HEK293 (cell line): ENCODE data around the gene LMO1.

Experiments
- CTCF ChIA-PET: fragments of 350-600 bp; formaldehyde crosslinking; extraction: SDS; loops from one replicate; lab custom pipeline; 2021; ENCODE audit warnings: antibody characterized with exemption; lab: Yijun Ruan, JAX
- POLR2A ChIA-PET: fragments of 300-600 bp; formaldehyde crosslinking; extraction: SDS; loops from one replicate; lab custom pipeline; 2020; ENCODE audit warnings: antibody characterized with exemption, inconsistent platforms; lab: Yijun Ruan, JAX
- H3K27ac ChIP-seq: fragments of 200-500 bp; sonication (Bioruptor generic); 2 replicates; pipeline ENCODE4 v1.5.1; 2014; ENCODE audit warnings: low read depth, low read length, control low read depth, inconsistent platforms; ENCODE audit errors: extremely low read depth
- H3K36me3 ChIP-seq, 2 experiments: fragments of 200-500 bp in 1 of 2; sonication (Bioruptor generic) in 1 of 2; 1 replicate in 1 of 2; 2 replicates in 1 of 2; pipeline ENCODE4 v1.5.1; 2014 to 2017; ENCODE audit warnings: inconsistent platforms in 2 of 2, low read length in 2 of 2; ENCODE audit not compliant: control insufficient read depth in 2 of 2, insufficient read depth in 1 of 2
- H3K4me1 ChIP-seq: fragments of 200-500 bp; sonication (Bioruptor generic); 2 replicates; pipeline ENCODE4 v1.5.1; 2014; ENCODE audit warnings: mild to moderate bottlenecking, low read length, inconsistent platforms; ENCODE audit not compliant: control insufficient read depth, insufficient read depth
- H3K4me3 ChIP-seq: 2 replicates; pipeline ENCODE4 v1.5.1; 2011; ENCODE audit warnings: low read depth, mild to moderate bottlenecking, control low read depth, low read length, moderate library complexity
- H3K9me3 ChIP-seq: fragments of 200-500 bp; sonication (Bioruptor generic); 2 replicates; pipeline ENCODE4 v1.5.1; 2014; ENCODE audit warnings: low read depth, low read length, inconsistent platforms; ENCODE audit not compliant: control insufficient read depth, insufficient read depth
- EGR2 ChIP-seq: fragments of 450-650 bp; formaldehyde crosslinking; IDR thresholded peaks from 2 replicates; pipeline ENCODE4 v1.5.1; 2016; ENCODE audit warnings: low read depth, missing biosample characterization, missing genetic modification characterization
- GLIS1 ChIP-seq: fragments of 450-650 bp; formaldehyde crosslinking; IDR thresholded peaks from 2 replicates; pipeline ENCODE4 v1.5.1; 2016; ENCODE audit warnings: missing biosample characterization, missing genetic modification characterization
- HOXC10 ChIP-seq: sonication (generic); formaldehyde crosslinking; IDR thresholded peaks from 2 replicates; pipeline ENCODE4 v1.8.1; 2023; ENCODE audit warnings: mild to moderate bottlenecking, missing genetic modification reagents
- KLF10 ChIP-seq: fragments of 450-650 bp; IDR thresholded peaks from 2 replicates; pipeline ENCODE4 v1.5.1; 2018; ENCODE audit warnings: missing biosample characterization, mild to moderate bottlenecking, missing genetic modification characterization
- MYNN ChIP-seq: fragments of 450-650 bp; formaldehyde crosslinking; IDR thresholded peaks from 2 replicates; pipeline ENCODE4 v1.5.1; 2016; ENCODE audit warnings: missing biosample characterization, missing genetic modification characterization, borderline replicate concordance
- SP3 ChIP-seq: fragments of 450-650 bp; formaldehyde crosslinking; IDR thresholded peaks from 2 replicates; pipeline ENCODE4 v1.5.1; 2016; ENCODE audit warnings: missing biosample characterization, missing genetic modification characterization
- ZBTB17 ChIP-seq: fragments of 450-650 bp; formaldehyde crosslinking; IDR thresholded peaks from 2 replicates; pipeline ENCODE4 v1.5.1; 2016; ENCODE audit warnings: missing biosample characterization, missing genetic modification characterization
- ZBTB20 ChIP-seq: fragments of 450-650 bp; formaldehyde crosslinking; IDR thresholded peaks from 2 replicates; pipeline ENCODE4 v1.5.1; 2016; ENCODE audit warnings: missing biosample characterization, missing genetic modification characterization
- ZBTB21 ChIP-seq: fragments of 450-650 bp; formaldehyde crosslinking; IDR thresholded peaks from 2 replicates; pipeline ENCODE4 v1.5.1; 2017; ENCODE audit warnings: missing biosample characterization, missing genetic modification characterization
- ZBTB48 ChIP-seq: fragments of 450-650 bp; formaldehyde crosslinking; IDR thresholded peaks from 2 replicates; pipeline ENCODE4 v1.5.1; 2016; ENCODE audit warnings: missing biosample characterization, missing genetic modification characterization
- ZBTB7A ChIP-seq: fragments of 450-650 bp; formaldehyde crosslinking; IDR thresholded peaks from 2 replicates; pipeline ENCODE4 v1.5.1; 2016; ENCODE audit warnings: low read depth, missing biosample characterization, missing genetic modification characterization
- ZNF202 ChIP-seq: fragments of 450-650 bp; formaldehyde crosslinking; IDR thresholded peaks from 2 replicates; pipeline ENCODE4 v1.5.1; 2016; ENCODE audit warnings: missing biosample characterization, missing genetic modification characterization, borderline replicate concordance
- ZNF335 ChIP-seq: fragments of 450-650 bp; formaldehyde crosslinking; conservative IDR thresholded peaks from 2 replicates; pipeline ENCODE4 v1.5.1; 2016; ENCODE audit warnings: missing biosample characterization, missing genetic modification characterization
- ZNF433 ChIP-seq: fragments of 450-650 bp; formaldehyde crosslinking; IDR thresholded peaks from 2 replicates; pipeline ENCODE4 v1.5.1; 2016; ENCODE audit warnings: missing biosample characterization, missing genetic modification characterization, low read depth
- ZNF521 ChIP-seq: fragments of 450-650 bp; formaldehyde crosslinking; IDR thresholded peaks from 2 replicates; pipeline ENCODE4 v1.5.1; 2017; ENCODE audit warnings: missing biosample characterization, mild to moderate bottlenecking, missing genetic modification characterization
- ZNF596 ChIP-seq: fragments of 450-650 bp; IDR thresholded peaks from 2 replicates; pipeline ENCODE4 v1.5.0; 2018; ENCODE audit warnings: missing biosample characterization, mild to moderate bottlenecking, missing genetic modification characterization, moderate library complexity
- ZNF600 ChIP-seq: fragments of 450-650 bp; formaldehyde crosslinking; IDR thresholded peaks from 2 replicates; pipeline ENCODE4 v1.5.1; 2016; ENCODE audit warnings: missing biosample characterization, missing genetic modification characterization
- ZNF623 ChIP-seq: fragments of 450-650 bp; formaldehyde crosslinking; IDR thresholded peaks from 2 replicates; pipeline ENCODE4 v1.5.1; 2016; ENCODE audit warnings: missing biosample characterization, missing genetic modification characterization
- ZNF654 ChIP-seq: fragments of 450-650 bp; formaldehyde crosslinking; IDR thresholded peaks from 2 replicates; pipeline ENCODE4 v1.5.1; 2016; ENCODE audit warnings: low read depth, missing biosample characterization, missing genetic modification characterization
- ZNF777 ChIP-seq: fragments of 450-650 bp; formaldehyde crosslinking; IDR thresholded peaks from 2 replicates; pipeline ENCODE4 v1.5.1; 2017; ENCODE audit warnings: missing biosample characterization, missing genetic modification characterization, borderline replicate concordance
- TF ChIP-seq, protein P1 (sequence below): fragments of 450-650 bp; formaldehyde crosslinking; IDR thresholded peaks from 2 replicates; pipeline ENCODE4 v1.5.1; 2016; ENCODE audit warnings: missing biosample characterization, missing genetic modification characterization
- TF ChIP-seq, protein P2 (sequence below): sonication (generic); formaldehyde crosslinking; IDR thresholded peaks from 2 replicates; pipeline ENCODE4 v1.8.1; 2022; ENCODE audit warnings: mild to moderate bottlenecking, moderate library complexity, missing genetic modification reagents
- TF ChIP-seq, protein P3 (sequence below): fragments of 450-650 bp; formaldehyde crosslinking; optimal IDR thresholded peaks from 2 replicates; pipeline ENCODE3; 2016; ENCODE audit warnings: missing biosample characterization, mild to moderate bottlenecking, missing genetic modification characterization
- TF ChIP-seq, protein P4 (sequence below): fragments of 450-650 bp; formaldehyde crosslinking; IDR thresholded peaks from 2 replicates; pipeline ENCODE4 v1.5.1; 2016; ENCODE audit warnings: missing biosample characterization, missing genetic modification characterization
- TF ChIP-seq, protein P5 (sequence below): fragments of 450-650 bp; formaldehyde crosslinking; IDR thresholded peaks from 2 replicates; pipeline ENCODE4 v1.5.1; 2016; ENCODE audit warnings: missing biosample characterization, missing genetic modification characterization

The LMO1 gene

DNA sequence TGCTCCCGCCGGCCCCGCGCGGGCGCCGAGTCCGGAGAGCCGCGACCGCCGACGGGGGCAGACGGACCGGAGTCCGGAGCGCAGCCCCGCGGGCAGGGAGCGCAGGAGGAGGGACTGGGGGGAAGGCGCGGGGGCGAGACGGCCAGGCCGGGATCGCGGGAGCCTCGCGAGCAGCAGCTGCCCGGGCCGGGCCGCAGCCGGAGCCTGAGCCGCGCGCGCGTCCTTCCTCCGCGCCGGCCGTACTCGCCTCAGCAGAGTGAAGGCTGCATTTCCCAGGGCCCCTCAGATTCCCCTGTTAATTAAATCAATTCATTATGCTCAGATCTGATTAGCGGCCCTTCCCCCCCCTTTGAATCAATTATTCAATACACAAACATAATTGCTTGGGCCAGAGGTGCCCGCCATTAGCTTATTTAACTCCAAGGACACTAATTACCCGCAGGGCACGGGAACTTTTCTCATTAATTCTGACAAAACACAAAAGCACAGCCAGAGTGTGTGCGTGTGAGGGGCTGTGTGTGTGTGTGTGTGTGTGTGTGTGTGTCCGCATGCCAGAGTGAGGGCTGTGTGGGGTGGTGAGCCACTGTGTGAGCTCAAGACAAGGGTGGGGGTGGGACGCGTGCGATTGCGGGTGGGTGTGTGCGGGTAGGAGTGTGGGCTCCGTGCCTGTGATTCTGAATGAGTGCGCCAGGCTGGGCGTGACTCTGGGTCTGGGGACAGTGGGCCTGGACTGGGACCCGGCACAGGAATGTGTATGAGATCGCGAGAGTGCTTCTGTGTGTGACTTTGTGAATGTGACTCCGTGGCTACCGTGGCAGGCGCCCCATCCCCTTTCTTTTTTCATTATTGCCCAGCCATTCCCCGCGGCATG lies 5.1 kb upstream of the LMO1 start (continued):
- TF ChIP-seq ZNF202 (no peak), ZBTB20 (tag by site-specific recombination) (peak; percentile 36; the same call in 1 of the 2 replicates), HOXC10 (CRISPR knock-in tag) (no peak), MYNN (tag by site-specific recombination) (no peak), ZNF623 (tag by site-specific recombination) (no peak), KLF10 (no peak), ZBTB7A (tag by site-specific recombination) (no peak), EGR2 (tag by site-specific recombination) (peak; percentile 80), GLIS1 (tag by site-specific recombination) (no peak)
- TF ChIP-seq, all 188 proteins: peak for 4

- ChIA-PET CTCF (interaction anchor here (0.6 to 1.2 kb wide), 4 partner anchors 45 to 871 kb away, joined by 3 to 5 read pairs (median 4); no protein-coding TSS in a partner anchor), POLR2A (no interaction called here)
- Histone ChIP-seq H3K36me3 (no peaks in the 10 kb centered on the region), H3K4me3 (peak overlapping the region; percentile 45), H3K4me1 (no peaks in the 10 kb centered on the region), H3K9me3 (no peaks in the 10 kb centered on the region), H3K27ac (no peak overlapping the region)
- TF ChIP-seq ZNF654 (no peak), ZNF777 (0 out of 2 replicates have a peak, but pooled peaks have one; percentile 33), ZNF433 (tag by site-specific recombination) (no peak), ZBTB17 (tag by site-specific recombination) (no peak), SP3 (tag by site-specific recombination) (peak; percentile 26; the same call in 1 of the 2 replicates), ZBTB21 (tag by site-specific recombination) (no peak), ZNF521 (no peak), ZNF335 (tag by site-specific recombination) (peak; percentile 52), ZNF596 (tag by site-specific recombination) (no peak), ZBTB48 (tag by site-specific recombination) (no peak), ZNF600 (tag by site-specific recombination) (peak; percentile 77)
- TF ChIP-seq, protein P1, sequence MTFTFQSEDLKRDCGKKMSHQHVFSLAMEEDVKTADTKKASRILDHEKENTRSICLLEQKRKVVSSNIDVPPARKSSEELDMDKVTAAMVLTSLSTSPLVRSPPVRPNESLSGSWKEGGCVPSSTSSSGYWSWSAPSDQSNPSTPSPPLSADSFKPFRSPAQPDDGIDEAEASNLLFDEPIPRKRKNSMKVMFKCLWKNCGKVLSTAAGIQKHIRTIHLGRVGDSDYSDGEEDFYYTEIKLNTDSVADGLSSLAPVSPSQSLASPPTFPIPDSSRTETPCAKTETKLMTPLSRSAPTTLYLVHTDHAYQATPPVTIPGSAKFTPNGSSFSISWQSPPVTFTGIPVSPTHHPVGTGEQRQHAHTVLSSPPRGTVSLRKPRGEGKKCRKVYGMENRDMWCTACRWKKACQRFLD (tag by site-specific recombination) = no peak
- TF ChIP-seq, protein P2, sequence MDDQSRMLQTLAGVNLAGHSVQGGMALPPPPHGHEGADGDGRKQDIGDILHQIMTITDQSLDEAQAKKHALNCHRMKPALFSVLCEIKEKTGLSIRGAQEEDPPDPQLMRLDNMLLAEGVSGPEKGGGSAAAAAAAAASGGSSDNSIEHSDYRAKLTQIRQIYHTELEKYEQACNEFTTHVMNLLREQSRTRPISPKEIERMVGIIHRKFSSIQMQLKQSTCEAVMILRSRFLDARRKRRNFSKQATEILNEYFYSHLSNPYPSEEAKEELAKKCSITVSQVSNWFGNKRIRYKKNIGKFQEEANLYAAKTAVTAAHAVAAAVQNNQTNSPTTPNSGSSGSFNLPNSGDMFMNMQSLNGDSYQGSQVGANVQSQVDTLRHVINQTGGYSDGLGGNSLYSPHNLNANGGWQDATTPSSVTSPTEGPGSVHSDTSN = 0 out of 2 replicates have a peak, but pooled peaks have one; percentile 7
- TF ChIP-seq, protein P3, sequence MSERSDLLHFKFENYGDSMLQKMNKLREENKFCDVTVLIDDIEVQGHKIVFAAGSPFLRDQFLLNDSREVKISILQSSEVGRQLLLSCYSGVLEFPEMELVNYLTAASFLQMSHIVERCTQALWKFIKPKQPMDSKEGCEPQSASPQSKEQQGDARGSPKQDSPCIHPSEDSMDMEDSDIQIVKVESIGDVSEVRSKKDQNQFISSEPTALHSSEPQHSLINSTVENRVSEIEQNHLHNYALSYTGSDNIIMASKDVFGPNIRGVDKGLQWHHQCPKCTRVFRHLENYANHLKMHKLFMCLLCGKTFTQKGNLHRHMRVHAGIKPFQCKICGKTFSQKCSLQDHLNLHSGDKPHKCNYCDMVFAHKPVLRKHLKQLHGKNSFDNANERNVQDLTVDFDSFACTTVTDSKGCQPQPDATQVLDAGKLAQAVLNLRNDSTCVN (tag by site-specific recombination) = peak; percentile 35
- TF ChIP-seq, protein P4, sequence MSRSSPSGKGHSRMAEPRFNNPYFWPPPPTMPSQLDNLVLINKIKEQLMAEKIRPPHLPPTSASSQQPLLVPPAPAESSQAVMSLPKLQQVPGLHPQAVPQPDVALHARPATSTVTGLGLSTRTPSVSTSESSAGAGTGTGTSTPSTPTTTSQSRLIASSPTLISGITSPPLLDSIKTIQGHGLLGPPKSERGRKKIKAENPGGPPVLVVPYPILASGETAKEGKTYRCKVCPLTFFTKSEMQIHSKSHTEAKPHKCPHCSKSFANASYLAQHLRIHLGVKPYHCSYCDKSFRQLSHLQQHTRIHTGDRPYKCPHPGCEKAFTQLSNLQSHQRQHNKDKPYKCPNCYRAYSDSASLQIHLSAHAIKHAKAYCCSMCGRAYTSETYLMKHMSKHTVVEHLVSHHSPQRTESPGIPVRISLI = no peak
- TF ChIP-seq, protein P5, sequence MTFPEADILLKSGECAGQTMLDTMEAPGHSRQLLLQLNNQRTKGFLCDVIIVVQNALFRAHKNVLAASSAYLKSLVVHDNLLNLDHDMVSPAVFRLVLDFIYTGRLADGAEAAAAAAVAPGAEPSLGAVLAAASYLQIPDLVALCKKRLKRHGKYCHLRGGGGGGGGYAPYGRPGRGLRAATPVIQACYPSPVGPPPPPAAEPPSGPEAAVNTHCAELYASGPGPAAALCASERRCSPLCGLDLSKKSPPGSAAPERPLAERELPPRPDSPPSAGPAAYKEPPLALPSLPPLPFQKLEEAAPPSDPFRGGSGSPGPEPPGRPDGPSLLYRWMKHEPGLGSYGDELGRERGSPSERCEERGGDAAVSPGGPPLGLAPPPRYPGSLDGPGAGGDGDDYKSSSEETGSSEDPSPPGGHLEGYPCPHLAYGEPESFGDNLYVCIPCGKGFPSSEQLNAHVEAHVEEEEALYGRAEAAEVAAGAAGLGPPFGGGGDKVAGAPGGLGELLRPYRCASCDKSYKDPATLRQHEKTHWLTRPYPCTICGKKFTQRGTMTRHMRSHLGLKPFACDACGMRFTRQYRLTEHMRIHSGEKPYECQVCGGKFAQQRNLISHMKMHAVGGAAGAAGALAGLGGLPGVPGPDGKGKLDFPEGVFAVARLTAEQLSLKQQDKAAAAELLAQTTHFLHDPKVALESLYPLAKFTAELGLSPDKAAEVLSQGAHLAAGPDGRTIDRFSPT (tag by site-specific recombination) = 0 out of 2 replicates have a peak, but pooled peaks have one; percentile 44
Observed at GRCh38 chr11:8267831-8268529, 4.3 kb upstream of the LMO1 start.
